Panc1 (cell line): Measurements from ENCODE around the gene NLGN2.

Experiments used
- CTCF ChIP-seq: fragments of 450-650 bp; IDR thresholded peaks from 2 replicates; pipeline ENCODE4 v1.5.1; 2017; ENCODE audit warnings: mild to moderate bottlenecking
- POLR2AphosphoS5 ChIP-seq: IDR thresholded peaks from 2 replicates; pipeline ENCODE4 v1.6.1; 2012; ENCODE audit warnings: mild to moderate bottlenecking, low read depth, low read length, moderate library complexity

- TF ChIP-seq CTCF, result no peak
- no peak for TF ChIP-seq POLR2AphosphoS5
Measured at GRCh38 chr17:7411427-7411750, 3.7 kb downstream of the NLGN2 start.
